Measurements from ENCODE around the gene PLBD2.
A peak's percentile ranks its signal among the peaks of the same experiment; 100 is the strongest.

The PLBD2 gene

GRCh38 chr12:113358381-113359132 lies at the start of gene PLBD2:
Gene PLBD2, plus strand, starts transcription at chr12:113358587. Its CDS starts 14 bp downstream, at chr12:113358601.
- FAIRE-seq = peak; percentile 9
- peak; percentile 95 for DNase-seq (ENCODE audit: insufficient read length, low spot score)

GRCh38 chr12:113310489-113310888 lies 47.9 kb upstream of the PLBD2 start:
- no peak for DNase-seq (ENCODE audit: insufficient read length, low spot score)
- FAIRE-seq = no peak

- DNase-seq (ENCODE audit: insufficient read length, low spot score) (no peak), FAIRE-seq (peak; percentile 69)
Measured at GRCh38 chr12:113314121-113314529, 44.3 kb upstream of the PLBD2 start.

GRCh38 chr12:113315358-113315757 lies 43.0 kb upstream of the PLBD2 start:
- FAIRE-seq (no peak), DNase-seq (ENCODE audit: insufficient read length, low spot score) (no peak)

- FAIRE-seq = no peak
- DNase-seq (ENCODE audit: insufficient read length, low spot score) = no peak
Measured at GRCh38 chr12:113316155-113316554, 42.2 kb upstream of the PLBD2 start.

GRCh38 chr12:113317122-113317521 lies 41.3 kb upstream of the PLBD2 start:
- DNase-seq (ENCODE audit: insufficient read length, low spot score) = no peak
- no peak for FAIRE-seq

- no peak for DNase-seq (ENCODE audit: insufficient read length, low spot score)
- FAIRE-seq = peak; percentile 97
Measured at GRCh38 chr12:113318046-113318656, 40.2 kb upstream of the PLBD2 start.

GRCh38 chr12:113318900-113319628 lies 39.3 kb upstream of the PLBD2 start:
- DNase-seq (ENCODE audit: insufficient read length, low spot score) (no peak), FAIRE-seq (peak; percentile 63)

- no peak for FAIRE-seq
- DNase-seq (ENCODE audit: insufficient read length, low spot score) = no peak
Measured at GRCh38 chr12:113320401-113320800, 38.0 kb upstream of the PLBD2 start.

GRCh38 chr12:113322343-113322742 lies 36.0 kb upstream of the PLBD2 start:
- FAIRE-seq (no peak), DNase-seq (ENCODE audit: insufficient read length, low spot score) (no peak)

GRCh38 chr12:113325916-113326315 lies 32.5 kb upstream of the PLBD2 start:
- DNase-seq (ENCODE audit: insufficient read length, low spot score) (no peak), FAIRE-seq (no peak)

GRCh38 chr12:113326775-113327395 lies 31.5 kb upstream of the PLBD2 start:
- FAIRE-seq = no peak
- DNase-seq (ENCODE audit: insufficient read length, low spot score) = no peak

- FAIRE-seq (no peak), DNase-seq (ENCODE audit: insufficient read length, low spot score) (no peak)
Measured at GRCh38 chr12:113328368-113328889, 30.0 kb upstream of the PLBD2 start.

- no peak for FAIRE-seq
- DNase-seq (ENCODE audit: insufficient read length, low spot score) = no peak
Measured at GRCh38 chr12:113329022-113329790, 29.2 kb upstream of the PLBD2 start.

- DNase-seq (ENCODE audit: insufficient read length, low spot score) (no peak), FAIRE-seq (no peak)
Measured at GRCh38 chr12:113329791-113330417, 28.5 kb upstream of the PLBD2 start.

- FAIRE-seq (no peak), DNase-seq (ENCODE audit: insufficient read length, low spot score) (no peak)
Measured at GRCh38 chr12:113330505-113330904, 27.9 kb upstream of the PLBD2 start.

GRCh38 chr12:113332688-113333417 lies 25.5 kb upstream of the PLBD2 start:
- DNase-seq (ENCODE audit: insufficient read length, low spot score) (no peak), FAIRE-seq (no peak)

- no peak for DNase-seq (ENCODE audit: insufficient read length, low spot score)
- no peak for FAIRE-seq
Measured at GRCh38 chr12:113333418-113333750, 25.0 kb upstream of the PLBD2 start.
